SK-N-SH (cell line): ENCODE results near the gene PRKCH. TPM values are rescaled to one million over a fixed set of nuclear protein-coding genes. Genes with fewer than 3 reads are reported as not detected.

Source experiments
- CTCF ChIA-PET: fragments of 300-600, 350-600 bp; formaldehyde crosslinking; extraction: SDS; loops from one replicate; lab custom pipeline; 2021; lab: Yijun Ruan, JAX
- POLR2A ChIA-PET: fragments of 350-600 bp; sonication (Branson Sonifier 250); formaldehyde crosslinking; extraction: SDS; loops from one replicate; lab custom pipeline; 2020; ENCODE audit warnings: antibody characterized with exemption, inconsistent platforms; lab: Yijun Ruan, JAX
- DNase-seq: peaks from one replicate; pipeline ENCODE4 v3.0.0; 2012
- H2AFZ ChIP-seq: fragments of 200-600 bp; sonication (generic); 2 replicates; pipeline ENCODE4 v1.8.1; 2016; ENCODE audit warnings: antibody characterized with exemption, mild to moderate bottlenecking, low read depth
- H3F3A ChIP-seq: fragments of 200-600 bp; sonication (generic); replicated peaks from 2 replicates; pipeline ENCODE3; 2016; ENCODE audit warnings: antibody characterized with exemption, mild to moderate bottlenecking; ENCODE audit not compliant: insufficient read depth
- H3K27ac ChIP-seq, 2 experiments: fragments of 200-500 bp in 1 of 2; fragments of 200-600 bp in 1 of 2; sonication (Bioruptor generic) in 1 of 2; sonication (generic), shearing (Covaris generic) in 1 of 2; 2 replicates each; pipeline versions ENCODE4 v1.5.1 to v1.6.1; 2014 to 2016; ENCODE audit warnings: low read depth in 2 of 2, inconsistent platforms in 1 of 2, low read length in 1 of 2, mild to moderate bottlenecking in 1 of 2, mixed read lengths in 1 of 2
- H3K27me3 ChIP-seq: fragments of 200-600 bp; sonication (generic), shearing (Covaris generic); 2 replicates; pipeline ENCODE4 v1.6.1; 2016; ENCODE audit warnings: mixed run types; ENCODE audit not compliant: insufficient read depth
- H3K36me3 ChIP-seq, 2 experiments: fragments of 200-500 bp in 1 of 2; fragments of 200-600 bp in 1 of 2; sonication (Bioruptor generic) in 1 of 2; sonication (generic) in 1 of 2; replicated peaks in 1 of 2; 2 replicates each; pipeline versions ENCODE3 to v1.5.1; 2014 to 2016; ENCODE audit warnings: low read length in 1 of 2, mild to moderate bottlenecking in 1 of 2; ENCODE audit not compliant: insufficient read depth in 2 of 2, control insufficient read depth in 1 of 2
- H3K4me1 ChIP-seq, 2 experiments: fragments of 200-500 bp in 1 of 2; fragments of 200-600 bp in 1 of 2; sonication (Bioruptor generic) in 1 of 2; sonication (generic), shearing (Covaris generic) in 1 of 2; 2 replicates each; pipeline versions ENCODE4 v1.5.1 to v1.6.1; 2014 to 2016; ENCODE audit warnings: low read depth in 1 of 2, low read length in 1 of 2, mixed run types in 1 of 2; ENCODE audit not compliant: insufficient read depth in 2 of 2, control insufficient read depth in 1 of 2
- H3K4me2 ChIP-seq: fragments of 200-600 bp; sonication (generic), shearing (Covaris generic); 2 replicates; pipeline ENCODE4 v1.6.1; 2017; ENCODE audit warnings: mixed run types
- H3K4me3 ChIP-seq, 2 experiments: fragments of 200-500 bp in 1 of 2; fragments of 200-600 bp in 1 of 2; sonication (Bioruptor generic) in 1 of 2; sonication (generic), shearing (Covaris generic) in 1 of 2; 2 replicates each; pipeline versions ENCODE4 v1.5.1 to v1.8.1; 2014 to 2016; ENCODE audit warnings: low read depth in 2 of 2, inconsistent platforms in 1 of 2, low read length in 1 of 2, mild to moderate bottlenecking in 1 of 2, mixed read lengths in 1 of 2, moderate library complexity in 1 of 2
- H3K79me2 ChIP-seq: fragments of 200-600 bp; sonication (generic); 2 replicates; pipeline ENCODE4 v1.8.1; 2017; ENCODE audit warnings: mild to moderate bottlenecking; ENCODE audit not compliant: insufficient read depth
- H3K9ac ChIP-seq: fragments of 200-600 bp; sonication (generic); 2 replicates; pipeline ENCODE4 v1.6.1; 2017; ENCODE audit warnings: mixed run types
- H3K9me2 ChIP-seq: fragments of 200-600 bp; sonication (generic); 2 replicates; pipeline ENCODE4 v1.6.1; 2017; ENCODE audit warnings: mixed run types
- H3K9me3 ChIP-seq: fragments of 200-600 bp; sonication (generic); 2 replicates; pipeline ENCODE4 v1.6.1; 2017; ENCODE audit warnings: mixed run types, mild to moderate bottlenecking, moderate library complexity
- H4K20me1 ChIP-seq: fragments of 200-600 bp; sonication (generic); 2 replicates; pipeline ENCODE4 v1.6.1; 2017; ENCODE audit warnings: mild to moderate bottlenecking, mixed run types; ENCODE audit not compliant: insufficient read depth
- CHD2 ChIP-seq: fragments of 150-350 bp; IDR thresholded peaks from 2 replicates; pipeline ENCODE4 v1.6.1; 2018; ENCODE audit warnings: low read length; ENCODE audit not compliant: partially characterized antibody
- ELF1 ChIP-seq: IDR thresholded peaks from 2 replicates; pipeline ENCODE4 v1.4.0; 2012
- EP300 ChIP-seq, 2 experiments: IDR thresholded peaks; 2 replicates each; pipeline versions ENCODE4 v1.4.0 to v1.6.1; 2012; ENCODE audit warnings: borderline replicate concordance in 1 of 2, low read depth in 1 of 2, low read length in 1 of 2
- EZH2phosphoT487 ChIP-seq: fragments of 200-600 bp; sonication (generic); IDR thresholded peaks from 2 replicates; pipeline ENCODE4 v1.6.1; 2017; ENCODE audit warnings: low read depth, mixed run types, mild to moderate bottlenecking, antibody characterized with exemption, moderate library complexity, borderline replicate concordance
- GABPA ChIP-seq: IDR thresholded peaks from 2 replicates; pipeline ENCODE4 v1.4.0; 2012; ENCODE audit warnings: low read depth, mild to moderate bottlenecking
- JUND ChIP-seq: IDR thresholded peaks from 2 replicates; pipeline ENCODE4 v1.4.0; 2012
- NFIC ChIP-seq: IDR thresholded peaks from 2 replicates; pipeline ENCODE4 v1.4.0; 2012; ENCODE audit warnings: borderline replicate concordance
- NRF1 ChIP-seq: IDR thresholded peaks from 2 replicates; pipeline ENCODE4 v1.6.1; 2012; ENCODE audit warnings: low read depth, mild to moderate bottlenecking, low read length
- RAD21 ChIP-seq: IDR thresholded peaks from 2 replicates; pipeline ENCODE4 v1.6.1; 2012; ENCODE audit warnings: mild to moderate bottlenecking, low read length
- RCOR1 ChIP-seq: fragments of 150-350 bp; IDR thresholded peaks from 2 replicates; pipeline ENCODE4 v1.6.1; 2017; ENCODE audit warnings: antibody characterized with exemption, low read length
- RFX5 ChIP-seq: IDR thresholded peaks from 2 replicates; pipeline ENCODE4 v1.6.1; 2012; ENCODE audit warnings: mild to moderate bottlenecking, improper control_type of control experiment, low read length
- RXRA ChIP-seq: IDR thresholded peaks from 2 replicates; pipeline ENCODE4 v1.4.0; 2012; ENCODE audit warnings: low read depth, mild to moderate bottlenecking, borderline replicate concordance
- WGBS: methylation state at CpG from one replicate; pipeline ENCODE4 v1.1.6; 2017; ENCODE audit warnings: low lambda C conversion rate; 5-methylcytosine and 5-hydroxymethylcytosine counted together
- polyA plus RNA-seq, 3 experiments: library from polyadenylated mRNA; depleted of rRNA; stranded (reverse); fragments of >200 nt; gene quantifications; 2 replicates each; pipeline ENCODE4 v1.2.3, GENCODE V29; 2012
- TF ChIP-seq, protein P1 (sequence below): IDR thresholded peaks from 2 replicates; pipeline ENCODE4 v1.6.1; 2012; ENCODE audit warnings: mild to moderate bottlenecking, low read depth, low read length, moderate library complexity
- TF ChIP-seq, protein P2 (sequence below): IDR thresholded peaks from 2 replicates; pipeline ENCODE4 v1.4.0; 2012; ENCODE audit warnings: low read depth, borderline replicate concordance
- TF ChIP-seq, protein P3 (sequence below): IDR thresholded peaks from 2 replicates; pipeline ENCODE4; 2012
- TF ChIP-seq, protein P4 (sequence below): IDR thresholded peaks from 2 replicates; pipeline ENCODE4 v1.4.0; 2012; ENCODE audit warnings: low read depth, borderline replicate concordance

The PRKCH gene
- polyA plus RNA-seq, 1 of the 3 experiments (the other 2 are of a cell fraction) = 4.2 TPM

DNA sequence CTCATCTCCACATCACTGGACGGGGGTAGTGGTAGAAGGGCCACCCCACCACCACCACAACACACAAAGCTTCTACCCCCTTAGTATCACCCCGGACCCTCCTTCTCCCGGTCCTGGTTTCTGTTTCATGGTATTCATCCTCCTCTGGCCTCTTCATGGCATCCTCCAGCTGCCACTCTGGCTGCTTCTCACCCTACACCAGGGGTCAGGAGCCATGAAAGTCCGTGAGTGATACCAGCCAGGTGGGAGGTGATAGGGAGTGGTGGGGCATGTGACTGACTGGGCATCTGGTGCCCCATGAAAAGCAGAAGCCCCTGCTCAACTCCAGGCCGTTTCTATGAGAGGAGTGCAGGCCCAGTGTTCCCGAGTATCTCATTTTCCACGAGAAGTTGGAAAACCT, 222.6 kb downstream of the PRKCH start (continued):
- no peak for TF ChIP-seq EP300 (IDR thresholded peaks at IDR 0.05; ENCODE audit: borderline replicate concordance in 1 of 2, low read depth in 1 of 2, low read length in 1 of 2)

DNA sequence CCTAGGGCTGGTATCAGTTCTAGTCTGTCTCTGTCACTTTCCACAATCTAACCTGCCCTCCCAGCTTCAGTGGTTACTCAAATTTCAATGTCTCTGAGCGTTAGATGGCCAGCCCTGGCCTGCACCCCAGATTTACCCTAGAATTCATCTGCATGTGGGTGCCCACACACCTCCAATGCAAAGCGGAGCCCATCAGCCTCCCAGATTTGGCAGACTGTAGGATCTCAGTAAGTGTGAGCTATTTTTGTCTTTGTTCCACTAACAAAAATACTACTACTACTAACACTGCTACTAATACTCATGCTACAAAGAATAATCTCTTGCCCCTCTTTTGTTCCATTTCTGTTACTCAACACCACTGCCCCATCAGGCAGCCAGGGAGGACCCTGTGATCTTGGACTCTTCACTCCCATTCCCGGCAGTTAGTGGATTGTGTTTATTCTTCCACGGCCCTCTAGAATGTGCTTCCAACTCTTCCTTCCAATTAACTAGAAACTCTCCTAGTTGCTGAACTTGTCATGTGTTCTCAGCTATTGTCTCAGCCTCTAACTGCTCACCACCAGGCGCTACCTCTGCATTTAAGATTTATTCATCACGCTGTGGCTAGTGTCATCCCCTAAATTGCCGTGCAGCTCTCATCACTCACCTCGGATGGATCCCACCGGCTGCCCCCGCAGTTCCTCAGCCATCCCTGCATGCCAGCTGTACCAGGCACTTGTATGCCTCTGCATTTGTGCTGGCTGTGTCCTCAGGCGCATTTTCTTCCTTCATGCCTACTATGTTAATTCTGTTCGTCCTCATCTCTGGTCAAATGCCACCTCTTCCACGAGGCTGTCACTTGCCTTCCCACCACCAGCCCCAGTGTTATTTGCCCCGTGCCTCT, 223.3 kb downstream of the PRKCH start:
- no peak for DNase-seq
- no peaks in the 10 kb centered on the region for H3K9me3 ChIP-seq
- H3K9me2 ChIP-seq = no peaks in the 10 kb centered on the region
- no peaks in the 10 kb centered on the region for H3K27me3 ChIP-seq
- TF ChIP-seq, protein P1, sequence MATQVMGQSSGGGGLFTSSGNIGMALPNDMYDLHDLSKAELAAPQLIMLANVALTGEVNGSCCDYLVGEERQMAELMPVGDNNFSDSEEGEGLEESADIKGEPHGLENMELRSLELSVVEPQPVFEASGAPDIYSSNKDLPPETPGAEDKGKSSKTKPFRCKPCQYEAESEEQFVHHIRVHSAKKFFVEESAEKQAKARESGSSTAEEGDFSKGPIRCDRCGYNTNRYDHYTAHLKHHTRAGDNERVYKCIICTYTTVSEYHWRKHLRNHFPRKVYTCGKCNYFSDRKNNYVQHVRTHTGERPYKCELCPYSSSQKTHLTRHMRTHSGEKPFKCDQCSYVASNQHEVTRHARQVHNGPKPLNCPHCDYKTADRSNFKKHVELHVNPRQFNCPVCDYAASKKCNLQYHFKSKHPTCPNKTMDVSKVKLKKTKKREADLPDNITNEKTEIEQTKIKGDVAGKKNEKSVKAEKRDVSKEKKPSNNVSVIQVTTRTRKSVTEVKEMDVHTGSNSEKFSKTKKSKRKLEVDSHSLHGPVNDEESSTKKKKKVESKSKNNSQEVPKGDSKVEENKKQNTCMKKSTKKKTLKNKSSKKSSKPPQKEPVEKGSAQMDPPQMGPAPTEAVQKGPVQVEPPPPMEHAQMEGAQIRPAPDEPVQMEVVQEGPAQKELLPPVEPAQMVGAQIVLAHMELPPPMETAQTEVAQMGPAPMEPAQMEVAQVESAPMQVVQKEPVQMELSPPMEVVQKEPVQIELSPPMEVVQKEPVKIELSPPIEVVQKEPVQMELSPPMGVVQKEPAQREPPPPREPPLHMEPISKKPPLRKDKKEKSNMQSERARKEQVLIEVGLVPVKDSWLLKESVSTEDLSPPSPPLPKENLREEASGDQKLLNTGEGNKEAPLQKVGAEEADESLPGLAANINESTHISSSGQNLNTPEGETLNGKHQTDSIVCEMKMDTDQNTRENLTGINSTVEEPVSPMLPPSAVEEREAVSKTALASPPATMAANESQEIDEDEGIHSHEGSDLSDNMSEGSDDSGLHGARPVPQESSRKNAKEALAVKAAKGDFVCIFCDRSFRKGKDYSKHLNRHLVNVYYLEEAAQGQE = no peak
- TF ChIP-seq, protein P2, sequence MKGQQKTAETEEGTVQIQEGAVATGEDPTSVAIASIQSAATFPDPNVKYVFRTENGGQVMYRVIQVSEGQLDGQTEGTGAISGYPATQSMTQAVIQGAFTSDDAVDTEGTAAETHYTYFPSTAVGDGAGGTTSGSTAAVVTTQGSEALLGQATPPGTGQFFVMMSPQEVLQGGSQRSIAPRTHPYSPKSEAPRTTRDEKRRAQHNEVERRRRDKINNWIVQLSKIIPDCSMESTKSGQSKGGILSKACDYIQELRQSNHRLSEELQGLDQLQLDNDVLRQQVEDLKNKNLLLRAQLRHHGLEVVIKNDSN = no peak
- TF ChIP-seq, protein P3, sequence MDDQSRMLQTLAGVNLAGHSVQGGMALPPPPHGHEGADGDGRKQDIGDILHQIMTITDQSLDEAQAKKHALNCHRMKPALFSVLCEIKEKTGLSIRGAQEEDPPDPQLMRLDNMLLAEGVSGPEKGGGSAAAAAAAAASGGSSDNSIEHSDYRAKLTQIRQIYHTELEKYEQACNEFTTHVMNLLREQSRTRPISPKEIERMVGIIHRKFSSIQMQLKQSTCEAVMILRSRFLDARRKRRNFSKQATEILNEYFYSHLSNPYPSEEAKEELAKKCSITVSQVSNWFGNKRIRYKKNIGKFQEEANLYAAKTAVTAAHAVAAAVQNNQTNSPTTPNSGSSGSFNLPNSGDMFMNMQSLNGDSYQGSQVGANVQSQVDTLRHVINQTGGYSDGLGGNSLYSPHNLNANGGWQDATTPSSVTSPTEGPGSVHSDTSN = no peak
- TF ChIP-seq ELF1 (no peak), JUND (no peak), RAD21 (no peak), RFX5 (no peak), CHD2 (no peak), RCOR1 (no peak), NRF1 (no peak), NFIC (no peak), RXRA (no peak), GABPA (no peak), EZH2phosphoT487 (no peak), EP300 (IDR thresholded peaks at IDR 0.05; ENCODE audit: borderline replicate concordance in 1 of 2, low read depth in 1 of 2, low read length in 1 of 2) (no peak)
- TF ChIP-seq, protein P4, sequence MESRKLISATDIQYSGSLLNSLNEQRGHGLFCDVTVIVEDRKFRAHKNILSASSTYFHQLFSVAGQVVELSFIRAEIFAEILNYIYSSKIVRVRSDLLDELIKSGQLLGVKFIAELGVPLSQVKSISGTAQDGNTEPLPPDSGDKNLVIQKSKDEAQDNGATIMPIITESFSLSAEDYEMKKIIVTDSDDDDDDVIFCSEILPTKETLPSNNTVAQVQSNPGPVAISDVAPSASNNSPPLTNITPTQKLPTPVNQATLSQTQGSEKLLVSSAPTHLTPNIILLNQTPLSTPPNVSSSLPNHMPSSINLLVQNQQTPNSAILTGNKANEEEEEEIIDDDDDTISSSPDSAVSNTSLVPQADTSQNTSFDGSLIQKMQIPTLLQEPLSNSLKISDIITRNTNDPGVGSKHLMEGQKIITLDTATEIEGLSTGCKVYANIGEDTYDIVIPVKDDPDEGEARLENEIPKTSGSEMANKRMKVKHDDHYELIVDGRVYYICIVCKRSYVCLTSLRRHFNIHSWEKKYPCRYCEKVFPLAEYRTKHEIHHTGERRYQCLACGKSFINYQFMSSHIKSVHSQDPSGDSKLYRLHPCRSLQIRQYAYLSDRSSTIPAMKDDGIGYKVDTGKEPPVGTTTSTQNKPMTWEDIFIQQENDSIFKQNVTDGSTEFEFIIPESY = no peak
- H3K9ac ChIP-seq = no peak overlapping the region
- no peak overlapping the region for H2AFZ ChIP-seq
- ChIA-PET CTCF (no interaction called here), POLR2A (interaction anchor here (0.8 kb wide), 1 partner anchor 39 kb away, joined by 3 read pairs; no protein-coding TSS in a partner anchor)
- no peaks in the 10 kb centered on the region for H4K20me1 ChIP-seq
- no peaks in the 10 kb centered on the region for H3K36me3 ChIP-seq
- 93% methylated on average over 14 of the region's 14 CpGs for WGBS
- H3K79me2 ChIP-seq = no peaks in the 10 kb centered on the region
- H3F3A ChIP-seq = peaks cover 4% of the 10 kb centered on the region
- no peak overlapping the region for H3K27ac ChIP-seq
- H3K4me3 ChIP-seq = no peak overlapping the region
- no peak overlapping the region for H3K4me2 ChIP-seq
- H3K4me1 ChIP-seq = peaks cover 6 to 11% of the 10 kb centered on the region in 2 experiments; a peak in 2 of 4 replicates
